K562 (cell line): Measurements from ENCODE around the gene KIAA0319L. TPM values are rescaled to one million over a fixed set of nuclear protein-coding genes. Genes with fewer than 3 reads are reported as not detected.

ENCODE experiments used
- ARID3A ChIP-seq: IDR thresholded peaks from 2 replicates; pipeline ENCODE4 v1.6.1; 2012; ENCODE audit warnings: low read depth, low read length, improper control_type of control experiment, borderline replicate concordance
- CBX8 ChIP-seq: fragments of 200-600 bp; sonication (generic); IDR thresholded peaks from 2 replicates; pipeline ENCODE4 v1.6.1; 2012; ENCODE audit warnings: borderline replicate concordance, mixed run types, low read depth, mild to moderate bottlenecking, moderate library complexity, mixed read lengths, low read length, control low read depth, inconsistent platforms; ENCODE audit not compliant: poor library complexity, severe bottlenecking; ENCODE audit errors: extremely low read depth
- E2F1 ChIP-seq: sonication (generic); formaldehyde crosslinking; IDR thresholded peaks from 2 replicates; pipeline ENCODE4 v1.8.1; 2023; ENCODE audit warnings: mild to moderate bottlenecking, missing genetic modification reagents, moderate library complexity
- ERF ChIP-seq: fragments of 450-650 bp; formaldehyde crosslinking; IDR thresholded peaks from 2 replicates; pipeline ENCODE4 v1.4.0; 2020; ENCODE audit warnings: mild to moderate bottlenecking, mixed read lengths
- ETS2 ChIP-seq: IDR thresholded peaks from 2 replicates; pipeline ENCODE4 v1.6.1; 2016; ENCODE audit warnings: borderline replicate concordance, missing genetic modification characterization, mild to moderate bottlenecking, moderate library complexity, missing compliant biosample characterization; ENCODE audit not compliant: poor library complexity, severe bottlenecking
- ETV6 ChIP-seq, 3 experiments: fragments of 150-350 bp in 1 of 3; sonication (generic) in 1 of 3; formaldehyde crosslinking in 1 of 3; IDR thresholded peaks; 2 replicates each; pipeline versions ENCODE4 v1.6.1 to v1.8.0; 2014 to 2022; ENCODE audit warnings: borderline replicate concordance in 2 of 3, low read depth in 2 of 3, antibody characterized with exemption in 1 of 3, low read length in 1 of 3, mild to moderate bottlenecking in 1 of 3, missing genetic modification reagents in 1 of 3
- FOXA3 ChIP-seq, 2 experiments: fragments of 450-650 bp in 1 of 2; sonication (generic) in 1 of 2; formaldehyde crosslinking; IDR thresholded peaks in 1 of 2; conservative IDR thresholded peaks in 1 of 2; 2 replicates each; pipeline versions ENCODE4 v1.4.0 to v1.8.0; 2020 to 2022; ENCODE audit warnings: mild to moderate bottlenecking in 2 of 2, missing genetic modification reagents in 1 of 2
- HNRNPH1 ChIP-seq: fragments of 200-400 bp; formaldehyde crosslinking; optimal IDR thresholded peaks from 2 replicates; pipeline ENCODE3; 2017; ENCODE audit warnings: low read depth, mild to moderate bottlenecking, low read length, moderate library complexity
- MTA1 ChIP-seq: fragments of 450-650 bp; IDR thresholded peaks from 2 replicates; pipeline ENCODE4 v1.6.1; 2017; ENCODE audit warnings: borderline replicate concordance
- NCOA6 ChIP-seq: fragments of 450-650 bp; IDR thresholded peaks from 2 replicates; pipeline ENCODE4 v1.6.1; 2017; ENCODE audit warnings: mild to moderate bottlenecking
- PCBP2 ChIP-seq: fragments of 200-400 bp; formaldehyde crosslinking; IDR thresholded peaks from 2 replicates; pipeline ENCODE4 v1.6.1; 2018; ENCODE audit warnings: low read length, low read depth, mild to moderate bottlenecking, moderate library complexity; ENCODE audit not compliant: poor library complexity, severe bottlenecking
- ZBTB5 ChIP-seq: fragments of 450-650 bp; IDR thresholded peaks from 2 replicates; pipeline ENCODE4 v1.6.1; 2017; ENCODE audit warnings: antibody characterized with exemption
- ZHX1 ChIP-seq: fragments of 150-350 bp; conservative IDR thresholded peaks from 2 replicates; pipeline ENCODE4 v1.6.1; 2014; ENCODE audit warnings: low read length
- ZNF165 ChIP-seq: fragments of 250-450 bp; sonication (Bioruptor Pico); IDR thresholded peaks from 2 replicates; pipeline ENCODE4 v1.4.0; 2020; ENCODE audit warnings: borderline replicate concordance
- ZNF274 ChIP-seq: IDR thresholded peaks from 2 replicates; pipeline ENCODE4 v1.6.1; 2011; ENCODE audit warnings: low read depth, mild to moderate bottlenecking, low read length, moderate library complexity, borderline replicate concordance
- ZNF449 ChIP-seq: fragments of 250-450 bp; sonication (Bioruptor Pico); IDR thresholded peaks from 2 replicates; pipeline ENCODE4 v1.8.0; 2022; ENCODE audit warnings: moderate library complexity, mild to moderate bottlenecking, inconsistent platforms
- polyA plus RNA-seq, 8 experiments: library from polyadenylated mRNA; depleted of rRNA in 4 of 8; stranded (reverse) in 5 of 8; unstranded in 3 of 8; fragments of >200 nt; fragmentation: Nextera tagmentation in 2 of 8; fragmentation: Illumina TruSeq in 1 of 8; extraction: Ambion mirVana in 2 of 8; extraction: Trizol in 1 of 8; gene quantifications; 2 replicates each; pipeline versions ENCODE4 v1.2.1 to v1.2.3, GENCODE V29; 2011 to 2014; ENCODE audit warnings: inconsistent platforms in 1 of 8, missing spikeins in 1 of 8
- total RNA-seq, 7 experiments: library from RNA; depleted of rRNA in 6 of 7; stranded (reverse); fragments of >200 nt in 6 of 7; fragmentation: Illumina TruSeq in 2 of 7; extraction: Trizol in 2 of 7; gene quantifications; 2 replicates each; pipeline versions ENCODE4 v1.2.1 to v1.2.3, GENCODE V29; 2011 to 2021; ENCODE audit warnings: low replicate concordance in 1 of 7

The KIAA0319L gene
- total and polyA plus RNA-seq, 9 of the 15 experiments (the other 6 are each of a cell fraction or from before 2014, with no cell fraction given), result 2.4 to 51.7 (median 27.4) TPM

- TF ChIP-seq ARID3A, result no peak
- TF ChIP-seq ZNF449 (CRISPR knock-in tag), result no peak
- TF ChIP-seq ETV6 (IDR thresholded peaks at IDR 0.05; ENCODE audit: borderline replicate concordance in 1 of 2, low read depth in 2 of 2, low read length in 1 of 2), result no peak
- no peak for TF ChIP-seq ETV6 (CRISPR knock-in tag; IDR thresholded peaks at IDR 0.05; ENCODE audit: borderline replicate concordance)
- no peak for TF ChIP-seq ZNF165
- no peak for TF ChIP-seq CBX8
- TF ChIP-seq PCBP2, result no peak
- TF ChIP-seq FOXA3 (CRISPR knock-in tag; conservative IDR thresholded peaks at IDR 0.05 in 1 of 2, IDR thresholded peaks at IDR 0.05 in 1 of 2), result no peak
- TF ChIP-seq HNRNPH1, result no peak
- TF ChIP-seq ERF (CRISPR knock-in tag), result no peak
- no peak for TF ChIP-seq ZBTB5
- no peak for TF ChIP-seq ZNF274
- TF ChIP-seq E2F1, result no peak
- no peak for TF ChIP-seq ZHX1
- no peak for TF ChIP-seq ETS2
- no peak for TF ChIP-seq NCOA6
- TF ChIP-seq MTA1, result no peak; the same call in 1 of the 2 replicates
Observed at GRCh38 chr1:35431173-35431599, 126.0 kb downstream of the KIAA0319L start (continued).
